ENCODE results near the gene KCNG2. TPM values are rescaled to one million over a fixed set of nuclear protein-coding genes. Genes with fewer than 3 reads are reported as not detected.

Gene KCNG2
- total RNA-seq, 1 donor, result not detected

GRCh38 chr18:79896738-79897137, 99.0 kb downstream of the KCNG2 start:
- Histone ChIP-seq H3K27me3 (ENCODE audit: insufficient read depth, low read length) (no peaks in the 10 kb centered on the region), H3K4me3 (ENCODE audit: insufficient read depth, low read length) (no peak overlapping the region), H3K4me1 (ENCODE audit: insufficient read depth, low read length) (no peaks in the 10 kb centered on the region), H3K4me2 (ENCODE audit: insufficient read depth, low read length) (no peak overlapping the region), H3K36me3 (ENCODE audit: insufficient read depth, low read length) (no peaks in the 10 kb centered on the region), H3K27ac (ENCODE audit: low read depth, low read length) (no peak overlapping the region), H4K20me1 (ENCODE audit: insufficient read depth, low read length) (no peaks in the 10 kb centered on the region), H3K79me2 (ENCODE audit: insufficient read depth, low read length) (no peaks in the 10 kb centered on the region), H3K9me3 (ENCODE audit: low read depth, low read length) (peaks cover 22% of the 10 kb centered on the region), H2AFZ (ENCODE audit: low read length) (no peak overlapping the region)
- no peak for TF ChIP-seq CTCF (IDR thresholded peaks at IDR 0.05; ENCODE audit: extremely low read depth, low read depth, low read length)
- peak; percentile 54 for DNase-seq (ENCODE audit: insufficient read length, low spot score, missing footprints)

- peaks cover 20% of the 10 kb centered on the region for H3K9me3 ChIP-seq (ENCODE audit: low read depth, low read length)
- H2AFZ ChIP-seq (ENCODE audit: low read length), result no peak overlapping the region
- no peaks in the 10 kb centered on the region for H3K4me1 ChIP-seq (ENCODE audit: insufficient read depth, low read length)
- H3K27ac ChIP-seq (ENCODE audit: low read depth, low read length), result no peak overlapping the region
- no peak overlapping the region for H3K4me3 ChIP-seq (ENCODE audit: insufficient read depth, low read length)
- H3K79me2 ChIP-seq (ENCODE audit: insufficient read depth, low read length), result no peaks in the 10 kb centered on the region
- H4K20me1 ChIP-seq (ENCODE audit: insufficient read depth, low read length), result no peaks in the 10 kb centered on the region
- no peak for TF ChIP-seq CTCF (IDR thresholded peaks at IDR 0.05; ENCODE audit: extremely low read depth, low read depth, low read length)
- no peaks in the 10 kb centered on the region for H3K27me3 ChIP-seq (ENCODE audit: insufficient read depth, low read length)
- peaks cover 9% of the 10 kb centered on the region for H3K36me3 ChIP-seq (ENCODE audit: insufficient read depth, low read length)
- DNase-seq (ENCODE audit: insufficient read length, low spot score, missing footprints), result peak; percentile 48
- no peak overlapping the region for H3K4me2 ChIP-seq (ENCODE audit: insufficient read depth, low read length)
Observed at GRCh38 chr18:79897940-79898625, 100.3 kb downstream of the KCNG2 start.

- no peak overlapping the region for H2AFZ ChIP-seq (ENCODE audit: low read length)
- H3K79me2 ChIP-seq (ENCODE audit: insufficient read depth, low read length), result no peaks in the 10 kb centered on the region
- H3K27me3 ChIP-seq (ENCODE audit: insufficient read depth, low read length), result no peaks in the 10 kb centered on the region
- H3K27ac ChIP-seq (ENCODE audit: low read depth, low read length), result no peak overlapping the region
- no peak overlapping the region for H3K4me3 ChIP-seq (ENCODE audit: insufficient read depth, low read length)
- peak; percentile 34 for DNase-seq (ENCODE audit: insufficient read length, low spot score, missing footprints)
- no peaks in the 10 kb centered on the region for H4K20me1 ChIP-seq (ENCODE audit: insufficient read depth, low read length)
- peaks cover 9% of the 10 kb centered on the region for H3K36me3 ChIP-seq (ENCODE audit: insufficient read depth, low read length)
- H3K4me1 ChIP-seq (ENCODE audit: insufficient read depth, low read length), result no peaks in the 10 kb centered on the region
- no peak overlapping the region for H3K4me2 ChIP-seq (ENCODE audit: insufficient read depth, low read length)
- H3K9me3 ChIP-seq (ENCODE audit: low read depth, low read length), result peaks cover 12% of the 10 kb centered on the region
- no peak for TF ChIP-seq CTCF (IDR thresholded peaks at IDR 0.05; ENCODE audit: extremely low read depth, low read depth, low read length)
Observed at GRCh38 chr18:79898952-79899608, 101.3 kb downstream of the KCNG2 start.
